HT-29 (cell line): ENCODE results near the gene OS9. TPM values are rescaled to one million over a fixed set of nuclear protein-coding genes. Genes with fewer than 3 reads are reported as not detected.

Source experiments
- DNase-seq: peaks from one replicate; pipeline ENCODE4 v3.0.0-alpha.2; 2015; ENCODE audit warnings: low spot score
- total RNA-seq: library from RNA; depleted of rRNA; stranded (reverse); fragments of >200 nt; shearing (Covaris generic); gene quantifications from 2 replicates; pipeline ENCODE4 v1.2.3, GENCODE V29; 2014; rRNA removed

Gene OS9
- total RNA-seq, 1 experiment from 2014 or later = 105 TPM

GRCh38 chr12:57765698-57766463 is 71.9 kb downstream of the OS9 start:
- no peak for DNase-seq

GRCh38 chr12:57766464-57767304 is 72.8 kb downstream of the OS9 start, which contains the start of gene CYP27B1:
TSS of gene CYP27B1 (minus strand) at chr12:57767078. CDS start at chr12:57767041, 37 bp downstream.
- DNase-seq = peak; percentile 43

GRCh38 chr12:57767305-57767698 is 73.4 kb downstream of the OS9 start:
- DNase-seq = no peak

- DNase-seq = no peak
Observed at GRCh38 chr12:57767876-57768275, 73.9 kb downstream of the OS9 start.

- no peak for DNase-seq
Observed at GRCh38 chr12:57769594-57769993, 75.7 kb downstream of the OS9 start.

GRCh38 chr12:57770734-57771133 is 76.8 kb downstream of the OS9 start:
- DNase-seq = no peak

Other genes with a start within 250 kb of the OS9 start
- gene INHBE, start 238.8 kb upstream of the OS9 start, total RNA-seq = 0.34 and 0.41 TPM in 2 replicates
- gene GLI1, start 234.3 kb upstream of the OS9 start, total RNA-seq = 2.0 and 4.2 TPM in 2 replicates
- 1.5 and 3.4 TPM in 2 replicates for gene ARHGAP9, start 214.3 kb upstream of the OS9 start, total RNA-seq
- 174 and 202 TPM in 2 replicates for gene MARS1, start 206.1 kb upstream of the OS9 start, total RNA-seq
- 26.9 and 39.0 TPM in 2 replicates for gene DDIT3, start 173.6 kb upstream of the OS9 start, total RNA-seq
- 18.0 and 23.0 TPM in 2 replicates for gene MBD6, start 171.3 kb upstream of the OS9 start, total RNA-seq
- gene DCTN2, start 146.9 kb upstream of the OS9 start, total RNA-seq = 58.6 and 62.3 TPM in 2 replicates
- not detected in 2 replicates for gene KIF5A, start 144.1 kb upstream of the OS9 start, total RNA-seq
- gene PIP4K2C, start 102.9 kb upstream of the OS9 start, total RNA-seq = 30.8 and 37.2 TPM in 2 replicates
- not detected in 2 replicates for gene DTX3, start 89.3 kb upstream of the OS9 start, total RNA-seq
- 0.25 TPM in 1 of 2 replicates, not detected in the other for gene ARHGEF25, start 82.7 kb upstream of the OS9 start, total RNA-seq
- 3.1 and 5.8 TPM in 2 replicates for gene B4GALNT1, start 60.9 kb upstream of the OS9 start, total RNA-seq
- 1.9 and 4.0 TPM in 2 replicates for gene AGAP2, start 44.6 kb downstream of the OS9 start, total RNA-seq
- gene TSPAN31, start 50.9 kb downstream of the OS9 start, total RNA-seq = 35.0 and 42.9 TPM in 2 replicates
- gene CDK4, start 58.2 kb downstream of the OS9 start, total RNA-seq = 310 and 345 TPM in 2 replicates
- gene MARCHF9, start 61.0 kb downstream of the OS9 start, total RNA-seq = 9.4 and 12.3 TPM in 2 replicates
- 7.0 and 11.0 TPM in 2 replicates for gene CYP27B1, start 72.9 kb downstream of the OS9 start, total RNA-seq
- 25.7 and 34.0 TPM in 2 replicates for gene METTL1, start 78.0 kb downstream of the OS9 start, total RNA-seq
- 1.1 and 6.9 TPM in 2 replicates for gene EEF1AKMT3, start 78.5 kb downstream of the OS9 start, total RNA-seq
- gene TSFM, start 88.7 kb downstream of the OS9 start, total RNA-seq = 60.6 and 63.6 TPM in 2 replicates
- 0.73 and 1.5 TPM in 2 replicates for gene AVIL, start 124.6 kb downstream of the OS9 start, total RNA-seq
- gene CTDSP2, start 152.6 kb downstream of the OS9 start, total RNA-seq = 38.5 and 40.7 TPM in 2 replicates
- 2.1 and 3.6 TPM in 2 replicates for gene ATP23, start 247.4 kb downstream of the OS9 start, total RNA-seq